CD14-positive monocyte (primary cell): Measurements from ENCODE around the gene KLRD1. TPM values are rescaled to one million over a fixed set of nuclear protein-coding genes. Genes with fewer than 3 reads are reported as not detected.

Experiments used
- DNase-seq, 3 donors: peaks; one replicate each; pipeline ENCODE4 v3.0.0-alpha.2; 2011 to 2022
- H2AFZ ChIP-seq: 2 replicates; pipeline ENCODE4 v1.6.0; 2012; ENCODE audit warnings: mild to moderate bottlenecking, low read depth, low read length, inconsistent platforms; ENCODE audit not compliant: insufficient read depth, poor library complexity, severe bottlenecking
- H3K27ac ChIP-seq, 2 donors: 1 replicate in 1 of 2; 2 replicates in 1 of 2; pipeline ENCODE4 v1.5.1; 2012 to 2013; ENCODE audit warnings: low read length in 2 of 2, control low read depth in 1 of 2, inconsistent platforms in 1 of 2, low read depth in 1 of 2, mild to moderate bottlenecking in 1 of 2
- H3K27me3 ChIP-seq, 2 donors: one replicate each; pipeline versions ENCODE4 v1.6.0 to v1.6.1; 2011 to 2013; ENCODE audit warnings: low read length in 2 of 2; ENCODE audit not compliant: control insufficient read depth in 2 of 2, insufficient read depth in 2 of 2
- H3K36me3 ChIP-seq, 2 donors: replicated peaks in 1 of 2; 1 replicate in 1 of 2; 2 replicates in 1 of 2; pipeline versions ENCODE4 v1.5.1 to v1.6.1; 2012 to 2013; ENCODE audit warnings: low read length in 2 of 2, control low read depth in 1 of 2, inconsistent platforms in 1 of 2, mild to moderate bottlenecking in 1 of 2; ENCODE audit not compliant: insufficient read depth in 2 of 2, control insufficient read depth in 1 of 2
- H3K4me1 ChIP-seq, 2 donors: 1 replicate in 1 of 2; 2 replicates in 1 of 2; pipeline versions ENCODE4 v1.5.1 to v1.6.1; 2012 to 2013; ENCODE audit warnings: low read length in 2 of 2, control low read depth in 1 of 2, inconsistent platforms in 1 of 2, mild to moderate bottlenecking in 1 of 2, moderate library complexity in 1 of 2; ENCODE audit not compliant: insufficient read depth in 2 of 2, control insufficient read depth in 1 of 2
- H3K4me2 ChIP-seq: replicated peaks from 2 replicates; pipeline ENCODE3; 2012; ENCODE audit warnings: low read length, moderate library complexity, mild to moderate bottlenecking; ENCODE audit not compliant: poor library complexity, severe bottlenecking; ENCODE audit errors: extremely low read depth
- H3K4me3 ChIP-seq, 3 experiments: fragments of 200-600 bp in 1 of 3; sonication (generic) in 1 of 3; replicated peaks in 1 of 3; 1 replicate in 2 of 3; 2 replicates in 1 of 3; pipeline ENCODE4 v1.5.1; 2011 to 2013; ENCODE audit warnings: low read length in 3 of 3, mild to moderate bottlenecking in 3 of 3, control low read depth in 2 of 3, low read depth in 2 of 3, inconsistent platforms in 1 of 3, moderate library complexity in 1 of 3
- H3K79me2 ChIP-seq: 2 replicates; pipeline ENCODE4 v1.6.0; 2012; ENCODE audit warnings: mild to moderate bottlenecking, control low read depth, inconsistent platforms, low read length, moderate library complexity; ENCODE audit not compliant: insufficient read depth
- H3K9ac ChIP-seq: 2 replicates; pipeline ENCODE4 v1.6.0; 2017; ENCODE audit warnings: low read length, mild to moderate bottlenecking; ENCODE audit not compliant: insufficient read depth, poor library complexity, severe bottlenecking
- H3K9me3 ChIP-seq, 2 donors: replicated peaks in 1 of 2; 1 replicate in 1 of 2; 2 replicates in 1 of 2; pipeline versions ENCODE4 v1.5.1 to v1.6.1; 2012 to 2013; ENCODE audit warnings: low read length in 2 of 2, control low read depth in 1 of 2; ENCODE audit not compliant: control insufficient read depth in 1 of 2, insufficient read depth in 1 of 2
- H4K20me1 ChIP-seq: 2 replicates; pipeline ENCODE4 v1.6.0; 2012; ENCODE audit warnings: mild to moderate bottlenecking, low read length, control low read depth, moderate library complexity; ENCODE audit not compliant: insufficient read depth
- H3K27ac Mint-ChIP-seq, 7 donors: one replicate each; pipeline ENCODE4 v1.8.0; 2020; ENCODE audit warnings: mild to moderate bottlenecking in 7 of 7, mixed read lengths in 7 of 7, moderate library complexity in 6 of 7, inconsistent platforms in 2 of 7
- H3K27me3 Mint-ChIP-seq, 3 donors: one replicate each; pipeline ENCODE4 v1.8.0; 2021 to 2022; ENCODE audit warnings: low read depth in 3 of 3, mild to moderate bottlenecking in 3 of 3, mixed read lengths in 3 of 3, moderate library complexity in 3 of 3, inconsistent platforms in 1 of 3
- H3K36me3 Mint-ChIP-seq, 2 donors: one replicate each; pipeline ENCODE4 v1.8.0; 2020; ENCODE audit warnings: mixed read lengths in 2 of 2, inconsistent platforms in 1 of 2, mild to moderate bottlenecking in 1 of 2
- H3K4me1 Mint-ChIP-seq: one replicate; pipeline ENCODE4 v1.8.0; 2020; ENCODE audit warnings: mild to moderate bottlenecking, mixed read lengths
- H3K4me3 Mint-ChIP-seq, 2 donors: one replicate each; pipeline ENCODE4 v1.8.0; 2020; ENCODE audit warnings: mild to moderate bottlenecking in 2 of 2, mixed read lengths in 2 of 2, moderate library complexity in 1 of 2
- H3K9me3 Mint-ChIP-seq, 7 donors: one replicate each; pipeline ENCODE4 v1.8.0; 2020 to 2022; ENCODE audit warnings: mixed read lengths in 7 of 7, mild to moderate bottlenecking in 6 of 7, moderate library complexity in 6 of 7, inconsistent platforms in 2 of 7
- WGBS: methylation state at CpG from one replicate; pipeline ENCODE4 v1.1.5; 2013; ENCODE audit warnings: missing lambda C conversion rate; ENCODE audit not compliant: insufficient coverage; 5-methylcytosine and 5-hydroxymethylcytosine counted together
- intact Hi-C, 2 donors: fragments of 100-400 bp; cut with micrococcal nuclease; formaldehyde crosslinking; loops; one replicate each; pipeline versions ENCODE4 v1.15.0 to v1.15.1; 2023
- polyA plus RNA-seq, 3 donors: library from polyadenylated mRNA; depleted of rRNA in 1 of 3; unstranded in 2 of 3; stranded (reverse) in 1 of 3; fragments of 300-500 nt in 2 of 3; fragments of >200 nt in 1 of 3; fragmentation: Illumina TruSeq in 2 of 3; gene quantifications; 1 replicate in 2 of 3; 2 replicates in 1 of 3; pipeline ENCODE4 v1.2.3, GENCODE V29; 2012 to 2021
- TF ChIP-seq, protein P1 (sequence below): fragments of 200-600 bp; IDR thresholded peaks from one replicate; pipeline ENCODE4 v1.8.0; 2022; ENCODE audit warnings: antibody characterized with exemption, mild to moderate bottlenecking

Gene KLRD1
- polyA plus RNA-seq, 3 donors: 0.08 to 0.79 (median 0.51) TPM

DNA sequence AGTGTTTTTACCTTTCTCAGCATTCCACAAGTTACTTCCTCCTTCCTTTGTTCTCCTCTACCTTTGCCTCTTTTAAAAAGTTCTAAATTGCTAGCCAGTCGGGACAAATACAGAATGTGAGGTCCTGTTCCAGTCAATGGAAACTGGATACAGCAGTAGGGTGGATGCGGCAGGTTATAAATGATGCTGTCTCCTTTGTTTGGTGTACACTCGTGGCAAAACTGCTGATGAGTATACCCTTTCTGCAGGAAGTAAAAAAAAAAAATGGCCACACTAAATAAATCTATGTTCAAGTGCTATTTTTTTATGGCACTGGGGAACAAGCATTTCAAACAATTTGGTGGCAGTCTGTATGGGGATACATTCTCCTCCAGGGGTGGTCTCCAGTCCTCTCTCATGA, 54.7 kb downstream of the KLRD1 start:
- intact Hi-C loops: loop anchor here in 1 of 2 donors (5.0 kb wide), 1 partner anchor 45 kb away; the partner anchor contains the start of gene KLRC4
- H3K27me3 ChIP-seq: no peaks in the 10 kb centered on the region
- H3K27ac ChIP-seq: no peak overlapping the region
- H3K4me3 ChIP-seq: no peak overlapping the region
- Mint-ChIP-seq H3K27ac (no peak overlapping the region), H3K36me3 (no peaks in the 10 kb centered on the region), H3K27me3 (peaks cover 0 to 4% (median 2%) of the 10 kb centered on the region in 3 donors), H3K4me3 (no peak overlapping the region), H3K9me3 (peaks cover 0 to 12% (median 3%) of the 10 kb centered on the region in 7 donors), H3K4me1 (peaks cover 3% of the 10 kb centered on the region)
- DNase-seq: no peak
- H3K4me2 ChIP-seq: no peak overlapping the region
- no peak overlapping the region for H2AFZ ChIP-seq
- H3K36me3 ChIP-seq: no peaks in the 10 kb centered on the region
- TF ChIP-seq, protein P1, sequence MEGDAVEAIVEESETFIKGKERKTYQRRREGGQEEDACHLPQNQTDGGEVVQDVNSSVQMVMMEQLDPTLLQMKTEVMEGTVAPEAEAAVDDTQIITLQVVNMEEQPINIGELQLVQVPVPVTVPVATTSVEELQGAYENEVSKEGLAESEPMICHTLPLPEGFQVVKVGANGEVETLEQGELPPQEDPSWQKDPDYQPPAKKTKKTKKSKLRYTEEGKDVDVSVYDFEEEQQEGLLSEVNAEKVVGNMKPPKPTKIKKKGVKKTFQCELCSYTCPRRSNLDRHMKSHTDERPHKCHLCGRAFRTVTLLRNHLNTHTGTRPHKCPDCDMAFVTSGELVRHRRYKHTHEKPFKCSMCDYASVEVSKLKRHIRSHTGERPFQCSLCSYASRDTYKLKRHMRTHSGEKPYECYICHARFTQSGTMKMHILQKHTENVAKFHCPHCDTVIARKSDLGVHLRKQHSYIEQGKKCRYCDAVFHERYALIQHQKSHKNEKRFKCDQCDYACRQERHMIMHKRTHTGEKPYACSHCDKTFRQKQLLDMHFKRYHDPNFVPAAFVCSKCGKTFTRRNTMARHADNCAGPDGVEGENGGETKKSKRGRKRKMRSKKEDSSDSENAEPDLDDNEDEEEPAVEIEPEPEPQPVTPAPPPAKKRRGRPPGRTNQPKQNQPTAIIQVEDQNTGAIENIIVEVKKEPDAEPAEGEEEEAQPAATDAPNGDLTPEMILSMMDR: no peak
- no peak overlapping the region for H3K9ac ChIP-seq
- peaks cover 0 to 6% of the 10 kb centered on the region in 2 donors for H3K9me3 ChIP-seq
- no peaks in the 10 kb centered on the region for H3K79me2 ChIP-seq
- 60% methylated on average over 2 of the region's 3 CpGs for WGBS
- peaks cover 24 to 29% of the 10 kb centered on the region in 2 donors for H3K4me1 ChIP-seq
- H4K20me1 ChIP-seq: no peaks in the 10 kb centered on the region

DNA sequence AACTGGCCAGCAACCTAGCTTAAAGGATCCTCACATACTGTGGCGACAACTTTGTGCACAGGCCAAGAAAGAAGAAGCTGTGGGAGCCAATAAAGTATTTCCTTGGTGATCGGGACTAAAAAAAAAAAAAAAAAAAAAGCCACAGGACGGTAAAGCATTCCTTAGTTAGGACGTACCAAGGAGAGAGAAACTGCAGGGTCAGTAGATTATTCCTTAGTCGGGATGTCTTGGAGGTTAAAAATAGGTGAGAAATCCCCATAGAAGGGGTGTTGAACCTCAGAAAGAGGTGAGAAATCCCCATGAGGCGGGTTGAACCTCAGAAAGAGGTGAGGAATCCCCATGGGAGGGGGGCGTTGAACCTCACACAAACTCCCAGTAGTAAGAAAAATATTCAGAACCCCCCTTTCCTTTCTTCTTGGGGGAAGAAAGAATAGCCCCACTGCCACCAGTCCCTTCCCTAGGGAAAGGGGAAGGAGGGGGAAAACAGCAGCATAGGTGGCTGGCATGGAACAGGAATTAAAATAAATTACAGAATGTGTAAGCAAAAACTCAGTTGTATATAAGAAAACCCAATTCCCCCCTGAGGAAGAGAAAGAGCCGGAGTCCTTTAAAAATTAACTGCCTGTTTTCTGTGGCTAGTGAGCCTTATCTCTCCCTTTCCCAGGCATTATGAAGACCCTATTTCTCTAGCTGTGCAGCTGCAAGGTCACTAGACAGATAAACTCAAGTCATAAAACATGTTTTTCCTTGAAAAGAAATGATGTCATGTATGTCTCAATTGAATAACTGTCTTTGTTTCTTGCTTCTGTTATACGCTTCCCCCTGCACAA, 55.4 kb downstream of the KLRD1 start:
- Mint-ChIP-seq H3K27me3 (peaks cover 0 to 2% (median 0%) of the 10 kb centered on the region in 3 donors), H3K36me3 (no peaks in the 10 kb centered on the region), H3K27ac (peak overlapping the region in 1 of 7 donors; percentile 6), H3K4me3 (no peak overlapping the region), H3K9me3 (peaks cover 1 to 13% (median 6%) of the 10 kb centered on the region in 7 donors), H3K4me1 (peaks cover 3% of the 10 kb centered on the region)
- Histone ChIP-seq H4K20me1 (no peaks in the 10 kb centered on the region), H3K79me2 (no peaks in the 10 kb centered on the region), H3K9ac (no peak overlapping the region), H3K4me1 (peaks cover 24 to 29% of the 10 kb centered on the region in 2 donors), H3K4me3 (no peak overlapping the region), H3K9me3 (peaks cover under 1 to 6% of the 10 kb centered on the region in 2 donors), H3K27me3 (no peaks in the 10 kb centered on the region), H3K36me3 (no peaks in the 10 kb centered on the region), H3K4me2 (no peak overlapping the region), H3K27ac (no peak overlapping the region), H2AFZ (peak overlapping the region; percentile 96)
- no peak for DNase-seq
- WGBS: 50% methylated on average over 2 of the region's 9 CpGs
- intact Hi-C loops: loop anchor here in 1 of 2 donors (5.0 kb wide), 1 partner anchor 44 kb away; the partner anchor contains the start of gene KLRC4
- TF ChIP-seq, protein P1: no peak
